NCI-H2196 treated with DMSO at 0.1 percent for 48 hours (cell line): ENCODE measurements around the gene ATP6V1D.
"Not testable (repeated sequence)": the region's sequence is repeated elsewhere in the genome, so short reads cannot be mapped to it uniquely, and the experiment has no call there.

Experiments
- DNase-seq: peaks from one replicate; lab custom pipeline; 2025; ENCODE audit not compliant: unreplicated experiment; lab: John Stamatoyannopoulos, UW

The ATP6V1D gene

DNA sequence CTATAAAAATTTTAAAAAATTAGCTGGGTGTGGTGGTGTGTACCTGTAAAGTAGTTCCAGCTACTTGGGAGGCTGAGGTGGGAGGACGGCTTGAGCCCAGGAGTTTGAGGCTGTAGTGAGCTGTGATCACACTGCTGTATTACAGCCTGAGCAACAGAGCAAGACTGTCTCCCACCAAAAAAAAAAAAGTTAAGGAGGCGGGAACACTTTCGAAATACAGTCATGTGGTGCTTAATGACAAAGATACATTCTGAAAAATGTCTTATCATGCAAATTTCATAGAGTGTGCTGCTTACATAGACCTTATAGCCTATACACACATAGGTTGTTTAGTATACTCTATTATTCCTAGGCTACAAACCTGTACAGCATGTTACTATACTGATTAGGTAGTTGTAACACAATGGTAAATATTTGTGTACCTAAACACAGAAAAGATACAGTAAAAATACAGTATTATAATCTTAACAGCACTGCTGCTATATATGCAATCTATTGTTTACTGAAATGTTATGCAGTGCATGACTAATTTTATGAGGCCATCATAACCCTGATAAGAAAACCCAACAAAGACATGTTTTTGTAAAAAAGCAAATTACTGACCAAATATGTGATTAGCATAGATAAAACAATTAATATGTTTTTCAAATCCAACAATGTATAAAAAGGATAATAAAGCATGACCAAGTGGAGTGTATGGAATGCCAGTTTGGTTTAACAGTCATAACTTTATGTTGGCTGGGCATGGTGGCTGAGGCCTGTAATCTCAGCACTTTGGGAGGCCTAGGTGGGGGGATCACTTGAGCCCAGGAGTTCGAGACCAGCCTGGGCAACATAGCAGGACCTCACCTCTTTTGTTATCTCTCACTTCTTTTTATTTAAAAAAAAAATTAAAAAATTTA is 11.9 kb upstream of the ATP6V1D start:
- DNase-seq, result no peak

DNA sequence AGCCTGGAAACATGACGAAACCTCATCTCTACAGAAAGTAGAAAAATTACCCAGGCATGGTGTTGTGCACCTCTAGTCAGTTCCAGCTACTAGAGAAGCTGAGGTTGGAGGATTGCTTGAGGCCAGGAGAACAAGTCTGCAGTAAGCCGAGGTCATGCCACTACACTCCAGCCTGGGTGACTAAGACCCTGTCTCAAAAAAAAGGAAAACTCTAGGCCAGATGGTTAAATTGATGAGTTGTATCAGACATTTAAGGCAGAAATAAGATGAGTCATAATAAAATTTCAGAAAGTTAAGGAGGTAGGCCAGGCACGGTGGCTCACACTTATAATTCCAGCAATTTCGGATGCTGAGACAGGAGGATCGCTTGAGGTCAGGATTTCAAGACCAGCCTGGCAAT is 11.2 kb upstream of the ATP6V1D start:
- no peak for DNase-seq

GRCh38 chr14:67365476-67365875 is 5.9 kb upstream of the ATP6V1D start:
- DNase-seq, result no peak

GRCh38 chr14:67360470-67361206 is 1.0 kb upstream of the ATP6V1D start:
- DNase-seq, result no peak

GRCh38 chr14:67358924-67359774 is 455 bp downstream of the ATP6V1D start:
- no peak for DNase-seq

GRCh38 chr14:67357969-67358354 is 1.6 kb downstream of the ATP6V1D start:
- DNase-seq, result no peak

GRCh38 chr14:67357186-67357968 is 2.2 kb downstream of the ATP6V1D start:
- no peak for DNase-seq

DNA sequence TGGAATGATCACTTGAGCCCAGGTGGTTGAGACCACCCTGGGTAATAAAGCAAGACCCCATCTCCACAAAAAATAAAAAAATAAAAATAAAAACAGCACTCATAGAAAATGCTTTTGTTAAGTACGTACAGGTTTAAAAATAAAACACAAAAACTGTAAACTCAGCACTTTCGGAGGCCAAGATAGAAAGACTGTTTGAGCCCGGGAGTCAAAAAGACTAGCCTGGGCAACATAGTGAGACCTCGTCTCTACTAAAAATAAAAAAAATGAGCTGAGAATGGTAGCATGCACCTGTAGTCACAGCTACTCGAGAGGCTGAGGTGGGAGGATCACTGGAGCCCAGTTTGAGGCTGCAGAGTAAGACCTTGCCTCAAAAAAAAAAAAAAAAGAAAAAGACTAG is 7.5 kb downstream of the ATP6V1D start:
- no peak for DNase-seq

DNA sequence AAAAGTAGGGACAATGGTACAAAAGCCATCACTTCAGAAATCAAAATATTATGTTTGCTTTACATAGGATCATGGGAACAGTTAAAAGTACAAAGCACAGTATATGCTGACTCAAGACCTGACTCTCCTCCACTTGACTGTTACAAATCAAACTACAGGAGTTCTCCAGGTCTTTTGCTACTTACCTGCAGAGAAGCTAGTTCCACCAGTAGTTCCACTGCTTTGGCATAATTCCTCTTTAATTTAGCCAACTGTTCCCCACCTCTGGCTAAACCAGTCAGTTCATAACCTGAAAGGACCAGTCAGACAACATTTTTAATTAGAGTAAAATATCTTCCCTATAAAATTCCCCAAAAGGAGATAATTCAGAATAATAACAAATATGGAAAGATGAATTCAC is 14.0 kb downstream of the ATP6V1D start:
- DNase-seq, result no peak

DNA sequence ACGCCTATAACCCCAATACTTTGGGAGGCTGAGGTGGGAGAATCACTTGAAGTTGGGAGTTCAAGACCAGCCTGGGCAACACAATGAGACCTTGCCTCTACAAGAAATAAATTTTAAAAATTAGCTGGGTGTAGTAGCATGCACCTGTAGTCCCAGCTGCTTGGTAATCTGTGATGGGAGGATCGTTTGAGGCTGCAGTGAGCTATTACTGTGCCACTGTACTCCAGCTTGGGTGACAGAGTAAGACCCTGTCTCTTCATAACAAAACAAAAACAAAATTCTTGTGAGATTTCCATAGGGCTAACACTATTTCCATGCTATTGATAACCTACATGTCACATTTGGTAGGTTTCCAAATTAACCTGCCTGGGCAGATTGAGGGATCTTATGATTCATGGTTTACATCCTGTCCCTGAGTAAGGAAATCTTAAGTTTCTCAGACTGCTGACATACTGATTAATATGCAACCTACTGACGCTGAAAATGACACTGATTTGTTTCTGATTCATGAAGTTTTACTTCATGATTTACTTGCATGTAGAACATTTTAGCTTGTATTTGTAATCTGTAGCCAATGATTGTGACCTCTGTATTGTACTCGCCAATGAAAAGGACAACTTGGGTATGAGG is 15.9 kb downstream of the ATP6V1D start:
- DNase-seq, result no peak

DNA sequence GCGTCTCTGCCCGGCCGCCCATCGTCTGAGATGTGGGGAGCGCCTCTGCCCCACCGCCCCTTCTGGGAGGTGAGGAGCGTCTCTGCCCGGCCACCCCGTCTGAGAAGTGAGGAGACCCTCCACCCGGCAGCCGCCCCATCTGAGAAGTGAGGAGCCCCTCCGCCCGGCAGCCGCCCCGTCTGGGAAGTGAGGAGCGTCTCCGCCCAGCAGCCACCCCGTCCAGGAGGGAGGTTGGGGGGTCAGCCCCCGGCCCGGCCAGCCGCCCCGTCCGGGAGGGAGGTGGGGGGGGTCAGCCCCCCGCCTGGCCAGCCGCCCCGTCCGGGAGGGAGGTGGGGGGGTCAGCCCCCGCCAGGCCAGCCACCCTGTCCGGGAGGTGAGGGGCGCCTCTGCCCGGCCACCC is 18.4 kb downstream of the ATP6V1D start:
- DNase-seq, result not testable (repeated sequence)

DNA sequence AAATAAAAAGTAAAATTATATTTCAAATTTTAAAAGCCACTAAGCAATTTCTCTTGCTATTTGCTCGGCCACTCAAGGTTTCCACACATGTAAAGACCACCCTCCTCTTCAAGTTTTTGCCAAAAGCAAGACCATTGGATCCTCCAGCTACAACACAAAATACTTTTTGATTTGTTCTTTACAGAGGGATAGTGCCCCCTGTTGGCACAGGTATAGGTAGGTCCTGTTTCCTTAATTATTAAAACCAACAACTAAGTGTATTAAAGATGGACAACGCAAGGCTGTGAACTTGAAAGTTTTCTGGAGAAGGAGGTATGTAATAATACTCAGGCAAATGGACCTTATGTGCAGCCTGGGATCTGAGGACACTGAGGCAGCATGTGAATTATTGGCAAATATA is 23.8 kb downstream of the ATP6V1D start:
- DNase-seq, result no peak

DNA sequence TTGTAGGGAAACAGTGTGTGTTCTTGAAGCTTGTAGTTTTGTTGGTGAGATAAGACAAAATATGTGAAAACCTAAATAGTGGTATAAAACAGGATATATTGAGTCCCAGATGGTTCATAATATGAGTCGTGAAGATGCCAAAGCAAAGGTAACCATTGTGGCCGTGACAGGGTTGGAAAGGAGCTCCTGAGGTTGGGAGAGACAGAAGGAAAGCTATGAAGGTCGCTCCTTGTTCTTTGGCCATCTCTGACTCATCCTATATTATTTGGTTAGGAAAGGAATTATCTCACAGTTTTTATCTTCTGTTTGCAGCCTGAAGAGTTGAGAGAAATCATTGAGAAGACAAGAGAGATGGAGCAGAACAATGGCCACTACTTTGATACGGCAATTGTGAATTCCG is 27.1 kb downstream of the ATP6V1D start:
- no peak for DNase-seq

DNA sequence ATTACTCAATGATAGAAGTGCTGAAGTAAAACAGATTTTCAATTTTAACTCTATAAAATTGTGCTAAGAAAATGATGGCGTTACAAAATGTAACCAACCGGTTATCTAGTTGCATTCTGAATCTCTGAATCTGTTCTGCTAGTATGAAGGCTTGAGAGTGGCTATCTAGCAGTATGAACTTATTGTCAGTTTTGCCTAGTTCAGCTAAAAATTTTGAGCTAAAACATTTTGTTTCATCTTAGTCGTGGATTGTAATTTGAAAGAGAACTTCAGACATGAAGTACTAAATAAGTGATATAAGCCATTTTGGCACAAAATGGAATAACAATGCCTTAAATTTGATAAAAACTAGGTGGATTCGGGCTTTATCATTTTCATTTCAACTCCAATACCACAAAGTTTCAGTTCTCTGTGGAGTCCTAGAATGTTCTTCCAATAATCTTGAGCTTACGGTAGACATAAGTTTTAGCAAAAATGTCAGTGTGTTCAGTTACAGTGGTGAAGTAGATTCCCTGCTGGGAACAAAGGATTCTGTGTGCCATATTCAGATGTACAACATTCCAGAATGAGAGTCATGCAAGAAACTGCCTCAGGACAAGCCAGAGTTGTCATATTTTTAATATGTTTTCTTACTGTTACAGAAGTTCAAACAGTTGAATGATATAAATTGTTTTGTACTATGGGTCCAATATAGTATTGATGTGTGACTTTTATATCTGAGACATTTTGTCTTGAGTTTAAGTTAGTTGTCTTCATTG is 28.1 kb downstream of the ATP6V1D start:
- no peak for DNase-seq

GRCh38 chr14:67329666-67330065 is 29.9 kb downstream of the ATP6V1D start:
- not testable (repeated sequence) for DNase-seq

- no peak for DNase-seq
Observed at GRCh38 chr14:67319142-67319541, 40.5 kb downstream of the ATP6V1D start.

DNA sequence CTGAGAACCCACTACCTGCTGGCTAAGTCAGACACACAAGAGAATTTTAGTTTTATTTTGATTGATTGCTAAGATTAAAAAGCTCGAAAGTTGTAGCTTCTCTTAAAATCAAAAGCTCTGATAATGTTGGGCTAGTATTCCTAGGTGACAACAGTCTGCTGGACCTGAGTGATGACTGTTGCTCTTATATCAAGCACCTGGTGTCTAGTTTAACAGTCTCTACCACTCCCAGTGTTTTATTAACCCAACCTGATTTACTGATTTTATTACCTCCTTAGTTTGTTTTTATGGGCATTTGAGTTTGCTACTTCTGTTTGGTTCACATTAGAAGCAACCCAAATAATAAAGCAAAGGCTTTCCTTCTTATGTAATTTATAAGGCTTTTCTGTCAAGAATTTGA is 41.8 kb downstream of the ATP6V1D start:
- no peak for DNase-seq

DNA sequence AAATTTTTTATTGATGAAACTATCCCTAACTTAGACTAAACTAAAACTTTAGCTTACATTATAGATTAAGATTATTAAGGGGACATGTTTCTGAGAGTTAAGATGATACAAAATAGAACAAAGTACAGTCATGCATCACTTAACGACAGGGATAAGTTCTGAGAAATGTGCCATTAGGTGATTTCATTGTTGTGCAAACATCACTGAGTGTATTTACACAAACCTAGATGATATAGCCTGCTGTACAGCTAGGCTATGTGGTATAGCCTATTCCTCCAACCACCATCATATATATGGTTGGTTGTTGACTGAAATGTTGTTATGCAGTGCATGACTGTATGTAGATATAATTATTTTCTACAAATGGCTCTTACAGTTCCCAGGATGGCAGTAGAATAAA is 46.5 kb downstream of the ATP6V1D start:
- DNase-seq, result no peak

DNA sequence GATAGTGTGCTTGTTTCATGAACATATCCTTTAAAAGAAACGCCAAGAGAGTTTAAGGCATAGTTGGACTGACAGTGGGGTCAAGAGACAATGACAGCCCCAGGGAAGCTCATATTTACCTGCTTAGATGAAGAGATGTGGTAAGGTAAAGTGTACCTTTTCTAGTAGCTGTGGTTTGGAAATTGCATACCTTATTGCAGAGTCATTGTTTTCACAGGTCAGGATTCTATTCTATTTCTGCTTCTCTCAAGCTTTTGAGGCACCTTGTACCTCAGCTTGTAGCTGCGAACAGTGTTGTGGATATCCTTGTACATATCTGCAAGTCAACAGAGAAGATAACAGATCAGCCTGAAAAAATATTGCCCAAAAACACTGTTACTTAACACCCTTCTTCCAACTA is 47.7 kb downstream of the ATP6V1D start:
- DNase-seq, result no peak
